SK-N-SH treated with all-trans-retinoic acid at 6 μM for 48 hours (cell line): ENCODE measurements around the gene RASGEF1C.

Experiments
- ATAC-seq: fragments of 200-7000 bp; cut with Tn5 transposase; 3 replicates; pipeline ENCODE4 v1.9.1; 2020; ENCODE audit warnings: mild to moderate bottlenecking, moderate library complexity
- ARNTL ChIP-seq: fragments of 450-650 bp; formaldehyde crosslinking; IDR thresholded peaks from 2 replicates; pipeline ENCODE4 v1.5.0; 2020; ENCODE audit warnings: low read depth, mild to moderate bottlenecking, moderate library complexity, borderline replicate concordance
- BACH2 ChIP-seq: fragments of 250-450 bp; sonication (Bioruptor Pico); IDR thresholded peaks from 2 replicates; pipeline ENCODE4 v1.9.0; 2021; ENCODE audit warnings: mild to moderate bottlenecking, borderline replicate concordance
- CREB5 ChIP-seq: fragments of 250-450 bp; sonication (Bioruptor Pico); IDR thresholded peaks from 2 replicates; pipeline ENCODE4 v1.5.1; 2020; ENCODE audit warnings: low read depth, mild to moderate bottlenecking, moderate library complexity
- CSDC2 ChIP-seq: fragments of 250-450 bp; sonication (Bioruptor Pico); IDR thresholded peaks from 2 replicates; pipeline ENCODE4 v1.5.0; 2020; ENCODE audit warnings: mild to moderate bottlenecking, moderate library complexity
- CSRNP3 ChIP-seq: fragments of 250-450 bp; sonication (Bioruptor Pico); IDR thresholded peaks from 2 replicates; pipeline ENCODE4 v1.5.1; 2021; ENCODE audit warnings: mild to moderate bottlenecking, moderate library complexity
- ESRRG ChIP-seq: fragments of 250-450 bp; sonication (Bioruptor Pico); IDR thresholded peaks from 2 replicates; pipeline ENCODE4 v1.6.1; 2021; ENCODE audit warnings: mild to moderate bottlenecking
- GLIS3 ChIP-seq: fragments of 250-450 bp; sonication (Bioruptor Pico); IDR thresholded peaks from 2 replicates; pipeline ENCODE4 v1.5.0; 2020; ENCODE audit warnings: mild to moderate bottlenecking, moderate library complexity
- ISL1 ChIP-seq: fragments of 250-450 bp; sonication (Bioruptor Pico); IDR thresholded peaks from 2 replicates; pipeline ENCODE4 v2.1.2; 2022; ENCODE audit warnings: mild to moderate bottlenecking, moderate library complexity
- OSR1 ChIP-seq: fragments of 250-450 bp; sonication (Bioruptor Pico); IDR thresholded peaks from 2 replicates; pipeline ENCODE4 v1.8.0; 2022; ENCODE audit warnings: moderate library complexity, mild to moderate bottlenecking, inconsistent platforms
- POU6F1 ChIP-seq: fragments of 250-450 bp; sonication (Bioruptor Pico); IDR thresholded peaks from 2 replicates; pipeline ENCODE4 v1.8.0; 2021; ENCODE audit warnings: low read depth, mild to moderate bottlenecking, moderate library complexity, borderline replicate concordance
- PPARA ChIP-seq: fragments of 250-450 bp; sonication (Bioruptor Pico); IDR thresholded peaks from 2 replicates; pipeline ENCODE4 v1.5.0; 2020; ENCODE audit warnings: mild to moderate bottlenecking, borderline replicate concordance
- RARB ChIP-seq: fragments of 250-450 bp; sonication (Bioruptor Pico); IDR thresholded peaks from 2 replicates; pipeline ENCODE4 v1.8.0; 2021; ENCODE audit warnings: mild to moderate bottlenecking, moderate library complexity
- SNAI2 ChIP-seq: fragments of 250-450 bp; sonication (Bioruptor Pico); IDR thresholded peaks from 2 replicates; pipeline ENCODE4 v1.5.0; 2020; ENCODE audit warnings: mild to moderate bottlenecking, moderate library complexity
- TSHZ2 ChIP-seq: fragments of 250-450 bp; sonication (Bioruptor Pico); IDR thresholded peaks from 2 replicates; pipeline ENCODE4 v1.5.0; 2020; ENCODE audit warnings: mild to moderate bottlenecking, moderate library complexity
- ZC3H10 ChIP-seq: fragments of 250-450 bp; sonication (Bioruptor Pico); IDR thresholded peaks from 2 replicates; pipeline ENCODE4 v1.5.1; 2021; ENCODE audit warnings: mild to moderate bottlenecking, moderate library complexity
- ZFP3 ChIP-seq: fragments of 250-450 bp; sonication (Bioruptor Pico); IDR thresholded peaks from 2 replicates; pipeline ENCODE4 v1.5.0; 2020; ENCODE audit warnings: mild to moderate bottlenecking, moderate library complexity
- ZFP30 ChIP-seq: fragments of 450-650 bp; formaldehyde crosslinking; IDR thresholded peaks from 2 replicates; pipeline ENCODE4 v1.5.0; 2022; ENCODE audit warnings: mild to moderate bottlenecking, moderate library complexity
- ZNF565 ChIP-seq: fragments of 450-650 bp; formaldehyde crosslinking; conservative IDR thresholded peaks from 2 replicates; pipeline ENCODE4 v1.5.0; 2020; ENCODE audit warnings: low read depth, mild to moderate bottlenecking, moderate library complexity
- ZNF70 ChIP-seq: fragments of 450-650 bp; formaldehyde crosslinking; IDR thresholded peaks from 2 replicates; pipeline ENCODE4 v1.5.0; 2020; ENCODE audit warnings: mild to moderate bottlenecking, moderate library complexity
- ZNF8 ChIP-seq: fragments of 450-650 bp; formaldehyde crosslinking; IDR thresholded peaks from 2 replicates; pipeline ENCODE4 v1.5.0; 2020; ENCODE audit warnings: mild to moderate bottlenecking, moderate library complexity
- TF ChIP-seq, protein P1 (sequence below): fragments of 250-450 bp; sonication (Bioruptor Pico); IDR thresholded peaks from 2 replicates; pipeline ENCODE4 v1.8.0; 2020; ENCODE audit warnings: mild to moderate bottlenecking, moderate library complexity, borderline replicate concordance

The RASGEF1C gene

GRCh38 chr5:180191716-180192115 is 17.3 kb downstream of the RASGEF1C start (continued):
- TF ChIP-seq TSHZ2 (CRISPR knock-in tag) (no peak), RARB (CRISPR knock-in tag) (no peak), POU6F1 (CRISPR knock-in tag) (no peak), CREB5 (CRISPR knock-in tag) (no peak), GLIS3 (CRISPR knock-in tag) (no peak), ISL1 (CRISPR knock-in tag) (no peak)
- TF ChIP-seq, protein P1, sequence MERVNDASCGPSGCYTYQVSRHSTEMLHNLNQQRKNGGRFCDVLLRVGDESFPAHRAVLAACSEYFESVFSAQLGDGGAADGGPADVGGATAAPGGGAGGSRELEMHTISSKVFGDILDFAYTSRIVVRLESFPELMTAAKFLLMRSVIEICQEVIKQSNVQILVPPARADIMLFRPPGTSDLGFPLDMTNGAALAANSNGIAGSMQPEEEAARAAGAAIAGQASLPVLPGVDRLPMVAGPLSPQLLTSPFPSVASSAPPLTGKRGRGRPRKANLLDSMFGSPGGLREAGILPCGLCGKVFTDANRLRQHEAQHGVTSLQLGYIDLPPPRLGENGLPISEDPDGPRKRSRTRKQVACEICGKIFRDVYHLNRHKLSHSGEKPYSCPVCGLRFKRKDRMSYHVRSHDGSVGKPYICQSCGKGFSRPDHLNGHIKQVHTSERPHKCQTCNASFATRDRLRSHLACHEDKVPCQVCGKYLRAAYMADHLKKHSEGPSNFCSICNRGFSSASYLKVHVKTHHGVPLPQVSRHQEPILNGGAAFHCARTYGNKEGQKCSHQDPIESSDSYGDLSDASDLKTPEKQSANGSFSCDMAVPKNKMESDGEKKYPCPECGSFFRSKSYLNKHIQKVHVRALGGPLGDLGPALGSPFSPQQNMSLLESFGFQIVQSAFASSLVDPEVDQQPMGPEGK, result no peak

DNA sequence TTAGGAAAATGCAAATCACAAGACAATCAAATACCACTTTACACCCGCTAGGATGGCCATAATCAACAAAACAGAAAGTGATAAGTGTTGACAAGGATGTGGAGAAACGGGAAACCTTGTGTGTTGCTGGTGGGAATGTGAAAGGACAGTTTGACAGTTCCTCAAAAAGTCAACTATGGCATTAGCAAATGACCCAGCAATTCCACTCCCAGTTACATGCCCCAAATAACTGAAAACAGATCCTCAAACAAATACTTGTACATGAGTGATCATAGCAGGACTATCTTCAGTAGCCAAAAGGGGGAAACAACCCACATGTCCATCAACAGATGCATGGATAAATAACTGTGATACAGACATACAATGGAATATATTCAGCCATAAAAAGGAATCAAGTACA is 21.2 kb downstream of the RASGEF1C start:
- TF ChIP-seq ZFP3 (CRISPR knock-in tag) (no peak), ZNF8 (no peak), ZFP30 (no peak), ZNF70 (CRISPR knock-in tag) (no peak), ESRRG (CRISPR knock-in tag) (no peak), POU6F1 (CRISPR knock-in tag) (no peak), PPARA (CRISPR knock-in tag) (no peak), ZNF565 (CRISPR knock-in tag) (no peak), OSR1 (CRISPR knock-in tag) (no peak), ISL1 (CRISPR knock-in tag) (no peak), GLIS3 (CRISPR knock-in tag) (no peak), ZC3H10 (CRISPR knock-in tag) (no peak), RARB (CRISPR knock-in tag) (no peak), ARNTL (CRISPR knock-in tag) (no peak), CSDC2 (no peak)
- TF ChIP-seq, protein P1, result no peak
- ATAC-seq, result no peak

- no peak for ATAC-seq
- TF ChIP-seq ZNF70 (CRISPR knock-in tag) (no peak), ZC3H10 (CRISPR knock-in tag) (no peak), ARNTL (CRISPR knock-in tag) (no peak), OSR1 (CRISPR knock-in tag) (no peak), CSRNP3 (CRISPR knock-in tag) (no peak), RARB (CRISPR knock-in tag) (no peak), ZFP30 (no peak), BACH2 (CRISPR knock-in tag) (no peak), SNAI2 (no peak), POU6F1 (CRISPR knock-in tag) (no peak)
- TF ChIP-seq, protein P1, result no peak
Measured at GRCh38 chr5:180180846-180181245, 28.2 kb downstream of the RASGEF1C start.
